Fibroblast of skin of left biceps (primary cell): ENCODE measurements around the gene APOBEC4.
"Not testable (repeated sequence)": the region's sequence is repeated elsewhere in the genome, so short reads cannot be mapped to it uniquely, and the experiment has no call there.

Experiments used
- DNase-seq, 2 experiments: peaks; one replicate each; pipeline ENCODE4 v3.0.0-alpha.2; 2013; ENCODE audit warnings: low read depth in 2 of 2

Gene APOBEC4

GRCh38 chr1:183652547-183653461 lies at the start of gene APOBEC4:
TSS of gene APOBEC4 (minus strand) at chr1:183653316. CDS start at chr1:183648781, 4,535 bp downstream.
- no peak for DNase-seq

GRCh38 chr1:183702813-183703198 lies 49.7 kb upstream of the APOBEC4 start:
- no peak for DNase-seq

- no peak for DNase-seq
Measured at GRCh38 chr1:183702087-183702812, 49.1 kb upstream of the APOBEC4 start.

- DNase-seq = no peak
Measured at GRCh38 chr1:183699616-183700160, 46.6 kb upstream of the APOBEC4 start.

GRCh38 chr1:183697814-183698590 lies 44.9 kb upstream of the APOBEC4 start:
- DNase-seq = no peak

- no peak for DNase-seq
Measured at GRCh38 chr1:183696981-183697380, 43.9 kb upstream of the APOBEC4 start.

- no peak for DNase-seq
Measured at GRCh38 chr1:183694755-183695154, 41.6 kb upstream of the APOBEC4 start.

- DNase-seq = no peak
Measured at GRCh38 chr1:183694066-183694465, 41.0 kb upstream of the APOBEC4 start.

GRCh38 chr1:183693521-183693920 lies 40.4 kb upstream of the APOBEC4 start:
- no peak for DNase-seq

GRCh38 chr1:183689762-183690204 lies 36.7 kb upstream of the APOBEC4 start:
- no peak for DNase-seq

- no peak for DNase-seq
Measured at GRCh38 chr1:183688341-183689060, 35.4 kb upstream of the APOBEC4 start.

- no peak for DNase-seq
Measured at GRCh38 chr1:183687546-183688304, 34.6 kb upstream of the APOBEC4 start.

- no peak for DNase-seq
Measured at GRCh38 chr1:183686229-183686628, 33.1 kb upstream of the APOBEC4 start.

- DNase-seq = no peak
Measured at GRCh38 chr1:183685112-183685713, 32.1 kb upstream of the APOBEC4 start.

GRCh38 chr1:183679363-183679762 lies 26.2 kb upstream of the APOBEC4 start:
- DNase-seq = not testable (repeated sequence)

GRCh38 chr1:183678819-183679218 lies 25.7 kb upstream of the APOBEC4 start:
- DNase-seq = no peak

- no peak for DNase-seq
Measured at GRCh38 chr1:183676586-183677189, 23.6 kb upstream of the APOBEC4 start.

- no peak for DNase-seq
Measured at GRCh38 chr1:183675883-183676585, 22.9 kb upstream of the APOBEC4 start.

- no peak for DNase-seq
Measured at GRCh38 chr1:183675381-183675780, 22.3 kb upstream of the APOBEC4 start.
